ENCODE results near the gene TBC1D25. TPM values are rescaled to one million over a fixed set of nuclear protein-coding genes. Genes with fewer than 3 reads are reported as not detected.

Gene TBC1D25
- total and polyA plus RNA-seq, 2 experiments from 2014 or later: 1.9 to 4.5 TPM

- Histone ChIP-seq H3K36me3 (ENCODE audit: insufficient read depth) (peaks cover 32% of the 10 kb centered on the region), H3K4me2 (no peak overlapping the region), H4K20me1 (replicated peaks; ENCODE audit: insufficient read depth) (no peaks in the 10 kb centered on the region; the same call in 1 of the 2 replicates), H2AFZ (no peak overlapping the region), H3K27me3 (ENCODE audit: insufficient read depth) (no peaks in the 10 kb centered on the region), H3K9me2 (ENCODE audit: insufficient read depth) (no peaks in the 10 kb centered on the region), H3K79me2 (replicated peaks; ENCODE audit: insufficient read depth) (peaks cover 13% of the 10 kb centered on the region), H3K4me1 (ENCODE audit: insufficient read depth) (no peaks in the 10 kb centered on the region), H3F3A (replicated peaks; ENCODE audit: low read depth) (peaks cover 9% of the 10 kb centered on the region; the same call in 1 of the 2 replicates), H3K4me3 (no peak overlapping the region), H3K27ac (ENCODE audit: low read depth) (no peak overlapping the region)
- ATAC-seq (peak; percentile 14), DNase-seq (ENCODE audit: low spot score) (no peak)
- H3K9me3 Mint-ChIP-seq: no peaks in the 10 kb centered on the region
- H3K27ac Mint-ChIP-seq: no peak overlapping the region; the same call in 1 of the 2 replicates
- H3K4me3 Mint-ChIP-seq: no peak overlapping the region
- peaks cover 59% of the 10 kb centered on the region for H3K36me3 Mint-ChIP-seq (ENCODE audit: low read depth)
- TF ChIP-seq CREB1 (CRISPR knock-in tag; IDR thresholded peaks at IDR 0.05; ENCODE audit: low read depth) (no peak), REST (IDR thresholded peaks at IDR 0.05; ENCODE audit: unreplicated experiment) (no peak), ZNF462 (CRISPR knock-in tag; IDR thresholded peaks at IDR 0.05) (no peak), EZH2phosphoT487 (IDR thresholded peaks at IDR 0.05; ENCODE audit: unreplicated experiment) (no peak), EZH2 (IDR thresholded peaks at IDR 0.05; ENCODE audit: low read depth, unreplicated experiment) (no peak), JUNB (IDR thresholded peaks at IDR 0.05; ENCODE audit: unreplicated experiment) (no peak), CTCF (conservative IDR thresholded peaks at IDR 0.05; ENCODE audit: low read depth in 2 of 2) (no peak)
- peaks cover 7% of the 10 kb centered on the region for H3K27me3 Mint-ChIP-seq (ENCODE audit: insufficient read depth, low read depth, poor library complexity)
- H3K4me1 Mint-ChIP-seq: peaks cover 4% of the 10 kb centered on the region; the same call in 1 of the 3 replicates
Measured at GRCh38 chrX:48579259-48579658, 39.7 kb downstream of the TBC1D25 start.

Data from GM23338 (cell line).